ENCODE results near the gene MYO3B.
A peak's percentile ranks its signal among the peaks of the same experiment; 100 is the strongest.
"Not testable (repeated sequence)": the region's sequence is repeated elsewhere in the genome, so short reads cannot be mapped to it uniquely, and the experiment has no call there.

Gene MYO3B

GRCh38 chr2:170212625-170213280 is 34.8 kb downstream of the MYO3B start:
- FAIRE-seq: peak; percentile 37

- FAIRE-seq: not testable (repeated sequence)
Measured at GRCh38 chr2:170213281-170213625, 35.3 kb downstream of the MYO3B start.

- FAIRE-seq: no peak
Measured at GRCh38 chr2:170213651-170214050, 35.7 kb downstream of the MYO3B start.

- FAIRE-seq: peak; percentile 97
Measured at GRCh38 chr2:170214309-170214948, 36.5 kb downstream of the MYO3B start.

GRCh38 chr2:170215021-170215420 is 37.1 kb downstream of the MYO3B start:
- no peak for FAIRE-seq

GRCh38 chr2:170216428-170216827 is 38.5 kb downstream of the MYO3B start:
- no peak for FAIRE-seq

- FAIRE-seq: no peak
Measured at GRCh38 chr2:170216981-170217380, 39.0 kb downstream of the MYO3B start.

GRCh38 chr2:170217778-170218251 is 39.9 kb downstream of the MYO3B start:
- FAIRE-seq: no peak

GRCh38 chr2:170218456-170218855 is 40.5 kb downstream of the MYO3B start:
- FAIRE-seq: no peak

- FAIRE-seq: peak; percentile 99
Measured at GRCh38 chr2:170218931-170219330, 41.0 kb downstream of the MYO3B start.

- FAIRE-seq: peak; percentile 33
Measured at GRCh38 chr2:170221317-170222288, 43.7 kb downstream of the MYO3B start.

- FAIRE-seq: peak; percentile 99
Measured at GRCh38 chr2:170222298-170222697, 44.4 kb downstream of the MYO3B start.

- no peak for FAIRE-seq
Measured at GRCh38 chr2:170222842-170223241, 44.9 kb downstream of the MYO3B start.

GRCh38 chr2:170224692-170225294 is 46.8 kb downstream of the MYO3B start:
- FAIRE-seq: peak; percentile 97

- FAIRE-seq: peak; percentile 98
Measured at GRCh38 chr2:170226216-170226615, 48.3 kb downstream of the MYO3B start.

GRCh38 chr2:170227507-170227947 is 49.6 kb downstream of the MYO3B start:
- FAIRE-seq: no peak

GRCh38 chr2:170227951-170228350 is 50.0 kb downstream of the MYO3B start:
- FAIRE-seq: peak; percentile 97

- FAIRE-seq: no peak
Measured at GRCh38 chr2:170228429-170228828, 50.5 kb downstream of the MYO3B start.

GRCh38 chr2:170229125-170229524 is 51.2 kb downstream of the MYO3B start:
- no peak for FAIRE-seq

- FAIRE-seq: no peak
Measured at GRCh38 chr2:170229744-170230143, 51.8 kb downstream of the MYO3B start.

- FAIRE-seq: peak; percentile 96
Measured at GRCh38 chr2:170235860-170236679, 58.1 kb downstream of the MYO3B start.

GRCh38 chr2:170236680-170237047 is 58.7 kb downstream of the MYO3B start:
- no peak for FAIRE-seq

Data from G401.6 (cell line).